Activated T-helper 1 cell treated with Interleukin-2 at 50 U/mL for 16 hours (primary cell): ENCODE data around the gene MBNL2.
A peak's percentile ranks its signal among the peaks of the same experiment; 100 is the strongest.
"Not testable (repeated sequence)": the region's sequence is repeated elsewhere in the genome, so short reads cannot be mapped to it uniquely, and the experiment has no call there.

ENCODE experiments used
- DNase-seq: peaks from one replicate; pipeline ENCODE4 v3.0.0-alpha.2; 2020; ENCODE audit warnings: low read depth

Gene MBNL2

DNA sequence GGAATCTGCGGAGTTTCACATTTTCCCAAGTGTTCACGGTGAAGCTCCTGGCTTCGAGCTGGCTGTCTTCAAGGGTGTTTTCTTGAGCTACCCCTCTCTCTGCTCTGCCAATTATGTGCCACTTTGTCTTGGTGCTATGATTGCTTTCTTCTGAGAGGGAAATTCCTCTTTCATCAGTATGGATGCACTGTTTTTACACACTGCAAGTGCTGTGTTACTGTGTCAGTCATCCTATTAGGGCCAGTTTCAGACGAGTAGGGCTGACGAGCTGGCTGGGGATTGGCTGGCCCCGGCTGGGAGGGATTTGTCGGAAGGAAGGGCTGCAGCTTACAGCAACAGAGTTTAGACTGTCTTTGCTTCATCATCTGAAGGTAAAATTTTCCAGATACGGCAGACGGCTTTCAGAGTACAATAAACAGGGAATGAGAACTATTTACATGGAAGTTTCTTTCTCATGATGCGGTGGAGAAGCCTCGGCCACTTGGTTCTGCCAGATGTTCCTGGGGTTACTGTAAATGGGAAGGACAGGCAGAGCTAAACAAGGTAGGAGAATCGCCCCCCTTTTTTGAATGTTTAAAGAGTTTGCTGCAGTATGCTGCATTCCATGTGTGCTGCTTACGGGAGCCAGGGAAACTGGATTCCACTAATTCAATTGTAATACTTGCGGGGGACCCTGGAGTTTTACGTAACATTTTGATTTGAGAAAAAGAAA is at the start of gene MBNL2:
Gene MBNL2 (plus strand): TSS at position 345 of the 712 bp plus-strand sequence. CDS start 53,903 bp downstream, outside the sequence.
- DNase-seq: peak; percentile 70

DNA sequence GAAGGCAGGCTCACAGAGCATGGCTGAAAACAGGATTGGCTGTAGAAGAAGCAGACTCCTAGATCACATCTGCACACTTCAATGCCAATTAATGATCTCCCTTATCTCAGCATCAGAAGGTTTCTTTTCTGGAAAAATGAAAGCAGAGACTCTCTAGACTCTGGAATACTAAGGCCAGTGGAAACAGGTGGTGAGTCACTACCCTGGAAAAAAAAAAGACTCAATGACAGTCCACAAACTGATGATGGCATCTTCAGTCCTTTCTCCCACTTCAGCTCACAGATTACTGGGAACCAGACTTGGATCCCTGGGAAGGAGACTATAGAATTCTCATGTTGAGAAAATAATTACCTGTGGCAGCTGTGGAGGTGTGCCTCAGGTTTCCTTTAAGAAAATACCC is 47.5 kb upstream of the MBNL2 start:
- no peak for DNase-seq

DNA sequence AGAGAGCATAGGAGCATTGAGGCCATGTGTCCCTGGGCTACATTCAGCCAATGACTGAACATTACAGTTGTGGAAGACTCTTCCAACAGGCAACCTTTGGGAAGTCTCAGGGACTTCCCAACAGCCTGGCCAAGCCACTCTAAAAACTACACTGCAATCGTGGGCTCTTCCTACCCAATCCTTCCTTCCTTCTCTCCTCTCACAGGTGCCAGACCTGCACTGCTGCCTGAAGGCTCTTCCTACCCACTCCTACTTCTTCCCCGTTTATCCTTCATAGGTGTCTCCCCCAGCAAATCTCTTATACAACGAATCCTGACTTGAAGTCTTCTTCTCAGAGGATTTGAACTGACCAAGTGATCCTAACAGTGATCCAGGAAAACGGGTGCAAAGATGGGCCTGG is 47.1 kb upstream of the MBNL2 start:
- DNase-seq: no peak

- no peak for DNase-seq
Measured at GRCh38 chr13:97179501-97179900, 42.6 kb upstream of the MBNL2 start.

- no peak for DNase-seq
Measured at GRCh38 chr13:97182111-97182890, 39.8 kb upstream of the MBNL2 start.

- DNase-seq: no peak
Measured at GRCh38 chr13:97185291-97185690, 36.8 kb upstream of the MBNL2 start.

- no peak for DNase-seq
Measured at GRCh38 chr13:97185751-97186150, 36.4 kb upstream of the MBNL2 start.

- DNase-seq: no peak
Measured at GRCh38 chr13:97188207-97188606, 33.9 kb upstream of the MBNL2 start.

DNA sequence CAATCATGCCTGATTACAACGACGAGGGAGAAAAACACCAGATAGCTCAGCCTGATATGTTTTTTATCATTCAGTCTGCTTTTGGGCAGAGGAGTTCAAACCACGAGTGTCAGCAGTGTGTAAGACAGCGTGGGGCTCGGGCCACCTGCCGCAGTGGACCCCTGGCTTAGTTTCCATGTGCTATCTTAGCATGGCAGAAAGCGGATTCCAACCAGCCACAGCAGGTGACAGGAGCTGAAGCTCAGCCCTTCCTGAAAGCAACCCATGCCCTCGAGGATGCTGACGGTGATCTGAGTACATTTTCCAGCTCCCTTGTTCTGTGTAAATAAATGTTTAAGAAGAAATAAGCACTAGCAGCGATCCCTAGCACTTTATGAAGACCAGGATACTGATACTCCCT is 32.2 kb upstream of the MBNL2 start:
- no peak for DNase-seq

- no peak for DNase-seq
Measured at GRCh38 chr13:97191142-97191541, 31.0 kb upstream of the MBNL2 start.

GRCh38 chr13:97191615-97192014 is 30.5 kb upstream of the MBNL2 start:
- no peak for DNase-seq

- no peak for DNase-seq
Measured at GRCh38 chr13:97192166-97192565, 30.0 kb upstream of the MBNL2 start.

DNA sequence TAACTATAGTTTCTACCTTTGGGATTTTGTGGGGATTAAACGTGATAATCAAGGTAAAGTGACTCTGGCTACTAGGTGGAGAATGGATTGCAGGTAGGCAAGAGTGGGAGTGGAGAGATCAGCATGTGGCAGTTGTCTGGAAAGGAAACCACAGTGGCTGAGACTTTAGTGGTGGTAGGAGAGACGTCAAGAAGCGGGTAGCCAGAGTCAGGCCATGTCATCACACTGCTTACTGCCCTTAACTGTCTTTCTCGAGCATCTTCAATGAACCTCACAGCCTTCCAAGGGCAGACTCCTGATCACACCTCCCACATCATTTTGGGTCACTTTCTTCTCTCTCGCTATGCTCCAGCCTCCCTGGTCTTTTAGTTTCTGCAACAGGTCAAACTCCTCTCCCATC is 28.6 kb upstream of the MBNL2 start:
- DNase-seq: no peak

GRCh38 chr13:97194479-97194878 is 27.7 kb upstream of the MBNL2 start:
- no peak for DNase-seq

DNA sequence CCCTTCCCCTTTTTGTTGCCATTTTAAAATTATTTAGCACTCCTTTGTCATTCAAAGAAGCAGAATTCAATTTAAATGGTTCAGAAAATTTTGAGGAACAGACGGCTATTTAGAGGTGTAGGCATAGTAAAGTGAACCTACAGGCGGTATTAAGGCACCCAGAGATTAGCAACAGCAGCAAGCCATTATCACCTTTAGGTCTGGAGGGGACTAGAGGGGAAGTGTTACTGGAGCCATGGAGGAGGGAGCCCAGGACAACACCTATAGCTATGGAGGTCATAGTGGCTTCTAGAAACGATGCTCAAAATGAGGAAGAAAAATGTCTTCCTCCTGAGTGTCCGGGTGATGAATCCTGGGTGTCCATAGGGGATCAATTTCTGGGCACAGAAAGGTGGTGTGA is 25.8 kb upstream of the MBNL2 start:
- no peak for DNase-seq

- no peak for DNase-seq
Measured at GRCh38 chr13:97198753-97199152, 23.4 kb upstream of the MBNL2 start.

GRCh38 chr13:97199451-97199850 is 22.7 kb upstream of the MBNL2 start:
- no peak for DNase-seq

DNA sequence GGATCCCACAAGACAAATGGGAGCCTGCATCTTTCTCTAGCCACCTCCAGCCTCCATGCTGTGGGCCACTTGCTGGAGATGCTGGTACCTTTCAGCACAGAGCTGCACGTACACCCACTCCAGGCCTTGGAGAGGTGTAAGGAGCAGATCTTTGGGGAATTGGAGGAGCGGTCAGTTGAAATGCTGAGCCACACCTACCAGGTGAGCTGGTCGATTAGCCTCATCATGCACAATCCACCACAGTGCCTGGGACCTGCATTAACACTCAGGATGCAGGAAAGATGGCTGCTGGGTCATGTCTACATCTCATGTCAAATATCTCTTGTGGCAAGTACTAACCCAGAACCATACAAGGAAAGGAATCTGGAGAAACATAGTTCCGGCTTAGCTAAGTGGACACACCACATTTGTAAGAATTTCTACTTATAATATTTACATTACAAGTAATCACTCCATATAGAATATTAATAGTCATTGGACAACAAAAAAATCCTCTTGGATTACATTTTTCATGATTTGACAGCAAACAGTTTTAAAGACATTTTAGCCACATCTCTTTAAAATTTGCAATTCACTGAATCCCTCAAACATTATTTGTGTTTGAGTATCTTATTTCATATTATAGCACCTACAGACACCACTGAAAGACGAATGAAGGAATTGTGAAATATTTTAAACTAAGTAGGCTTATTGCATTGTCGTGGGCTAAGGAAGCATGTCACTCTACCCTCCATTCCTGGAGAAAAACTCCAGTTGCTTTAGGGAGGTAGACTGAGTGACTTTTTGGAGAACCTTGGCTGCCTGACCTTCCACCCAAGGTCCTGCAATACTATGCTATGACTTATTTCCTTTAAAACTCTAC is 21.8 kb upstream of the MBNL2 start:
- DNase-seq: no peak

GRCh38 chr13:97202761-97203160 is 19.4 kb upstream of the MBNL2 start:
- DNase-seq: no peak

GRCh38 chr13:97205465-97205864 is 16.7 kb upstream of the MBNL2 start:
- no peak for DNase-seq

DNA sequence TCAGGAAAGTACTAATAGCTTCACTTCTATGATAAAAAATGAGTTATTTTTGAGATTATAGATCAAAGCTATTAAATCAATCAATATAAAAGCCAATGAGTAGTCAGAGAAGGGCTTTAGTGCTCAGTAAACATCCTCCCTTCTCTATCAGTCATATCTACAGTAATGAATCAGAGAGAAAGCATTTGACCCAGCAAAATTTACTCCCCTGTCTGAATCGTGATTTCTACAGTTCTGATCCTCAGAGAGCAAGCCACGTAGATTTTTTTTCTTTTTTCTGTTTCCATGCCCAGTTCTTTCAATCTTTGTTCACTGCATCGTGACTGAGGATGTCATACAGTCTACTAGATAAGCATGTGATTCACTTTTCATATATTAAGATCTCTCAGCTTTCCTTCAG is 16.2 kb upstream of the MBNL2 start:
- DNase-seq: no peak

DNA sequence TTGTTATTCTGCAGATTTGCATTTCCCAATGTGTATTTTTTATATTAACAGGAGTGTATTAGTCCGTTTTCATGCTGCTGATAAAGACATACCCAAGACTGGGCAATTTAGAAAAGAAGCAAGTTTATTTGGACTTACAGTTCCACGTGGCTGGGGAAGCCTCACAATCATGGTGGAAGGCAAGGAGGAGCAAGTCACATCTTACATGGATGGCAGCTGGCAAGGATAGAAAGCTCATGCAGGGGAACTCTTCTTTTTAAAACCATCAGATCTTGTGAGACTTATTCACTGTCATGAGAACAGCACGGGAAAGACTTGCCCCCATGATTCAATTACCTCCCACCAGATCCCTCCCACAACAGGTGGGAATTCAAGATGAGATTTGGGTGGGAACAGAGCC is 14.9 kb upstream of the MBNL2 start:
- DNase-seq: not testable (repeated sequence)

- no peak for DNase-seq
Measured at GRCh38 chr13:97211300-97211699, 10.8 kb upstream of the MBNL2 start.
